Activated CD8-positive, alpha-beta memory T cell treated with anti-CD3 and anti-CD28 coated beads for 4 hours (primary cell): ENCODE measurements around the gene CDH16.
"Not testable (repeated sequence)": the region's sequence is repeated elsewhere in the genome, so short reads cannot be mapped to it uniquely, and the experiment has no call there.

Experiments used
- DNase-seq, 2 donors: peaks; one replicate each; pipeline ENCODE4 v3.0.0-alpha.2; 2020; ENCODE audit warnings: low read depth in 2 of 2

The CDH16 gene

DNA sequence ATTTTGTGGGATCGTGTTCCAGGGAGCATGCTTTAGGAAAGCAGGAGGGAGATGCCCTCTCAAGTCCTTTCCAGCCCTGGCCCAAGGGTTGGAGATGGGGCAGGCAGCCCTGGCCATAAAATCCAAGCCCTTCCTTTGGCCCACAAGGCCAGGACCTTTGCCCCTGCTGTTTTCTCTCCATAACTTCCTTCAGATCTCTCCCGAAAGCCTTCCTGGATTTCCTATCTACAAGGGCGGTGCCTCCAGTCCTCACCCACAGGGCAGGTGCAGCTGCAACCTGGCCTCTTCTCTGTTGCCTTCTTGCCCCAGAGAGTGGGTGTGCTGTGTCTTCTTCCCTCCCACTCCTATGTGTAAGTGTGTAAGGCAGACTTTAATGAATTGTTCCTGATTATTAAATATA lies 46.8 kb downstream of the CDH16 start:
- DNase-seq, result no peak

DNA sequence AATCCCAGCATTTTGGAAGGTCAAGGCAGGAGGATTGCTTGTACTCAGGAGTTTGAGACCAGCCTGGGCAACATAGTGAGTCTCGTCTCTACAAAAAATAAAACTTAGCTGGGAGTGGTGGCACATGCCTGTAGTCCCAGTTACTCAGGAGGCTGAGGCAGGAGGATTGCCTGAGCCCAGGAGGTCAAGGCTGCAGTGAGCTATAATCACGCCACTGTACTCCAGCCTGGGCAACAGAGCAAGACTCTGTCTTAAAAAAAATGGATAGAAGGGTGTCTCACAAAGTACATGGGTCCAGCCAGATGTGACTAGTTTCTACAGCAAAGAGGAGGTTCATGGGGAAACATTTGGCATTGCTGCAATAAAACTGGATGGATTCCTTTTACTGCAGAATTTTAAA lies 47.3 kb downstream of the CDH16 start:
- DNase-seq, result not testable (repeated sequence)

DNA sequence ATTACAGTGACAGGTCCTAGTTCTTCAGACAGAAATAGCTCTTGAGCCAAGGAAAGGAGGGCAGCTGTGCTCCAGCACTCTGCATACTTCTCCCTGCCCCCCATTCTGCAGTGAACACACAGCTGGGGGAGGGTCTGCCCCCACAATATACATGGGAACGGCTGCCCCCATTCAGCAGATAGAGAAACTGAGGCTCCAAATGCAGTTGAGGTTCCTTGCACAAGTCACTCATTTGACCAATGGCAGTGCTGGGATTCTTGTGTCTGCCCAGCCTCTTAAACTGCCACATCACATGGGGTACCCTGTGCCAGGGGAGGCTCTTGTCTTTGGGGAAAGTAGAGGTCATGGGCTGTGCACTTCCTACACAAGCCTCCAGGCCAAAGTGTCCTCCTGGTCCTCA lies 49.3 kb downstream of the CDH16 start:
- DNase-seq, result no peak

DNA sequence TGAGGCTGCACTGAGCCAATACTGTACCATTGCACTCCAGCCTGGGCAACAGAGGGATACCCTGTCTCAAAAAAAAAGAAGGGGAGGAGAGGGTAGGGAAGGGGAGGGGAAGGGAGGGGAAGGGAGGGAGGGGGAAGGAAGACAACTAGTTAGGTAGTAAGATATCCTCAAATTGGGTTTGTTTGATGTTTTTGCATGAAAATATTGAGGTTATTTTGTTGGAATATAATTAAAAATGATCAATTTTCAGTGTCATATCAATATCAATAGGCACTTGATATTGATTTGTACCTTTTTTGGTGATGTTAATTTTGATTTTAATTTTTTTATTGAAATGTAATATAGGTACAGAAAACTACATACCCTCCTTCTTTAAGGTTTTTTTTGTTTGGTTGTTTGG lies 55.0 kb downstream of the CDH16 start:
- no peak for DNase-seq

DNA sequence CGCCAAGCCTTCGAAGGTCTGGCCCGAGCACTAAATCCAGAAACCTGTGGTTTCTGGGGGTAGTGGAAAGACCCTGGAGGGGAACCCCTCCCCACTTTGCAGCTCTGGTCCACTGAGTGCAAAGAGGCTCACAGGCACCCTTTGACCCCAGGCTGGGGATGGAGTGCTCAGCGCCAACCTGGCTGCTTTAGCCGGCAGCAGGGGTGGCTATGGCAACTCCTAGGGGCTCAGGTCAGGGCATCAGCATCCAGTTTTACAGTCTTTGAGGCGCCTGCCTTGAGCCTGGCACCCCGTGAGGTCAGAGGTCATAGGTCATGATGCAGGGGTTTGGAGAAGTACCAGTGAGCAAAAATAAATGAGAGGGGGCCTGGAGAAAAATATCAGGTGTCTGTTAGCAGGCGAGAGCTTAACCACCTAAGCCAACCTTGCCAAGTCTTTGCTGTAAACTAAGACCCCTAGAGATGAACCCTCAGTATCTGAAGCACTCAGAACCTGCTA lies 56.6 kb downstream of the CDH16 start:
- no peak for DNase-seq

DNA sequence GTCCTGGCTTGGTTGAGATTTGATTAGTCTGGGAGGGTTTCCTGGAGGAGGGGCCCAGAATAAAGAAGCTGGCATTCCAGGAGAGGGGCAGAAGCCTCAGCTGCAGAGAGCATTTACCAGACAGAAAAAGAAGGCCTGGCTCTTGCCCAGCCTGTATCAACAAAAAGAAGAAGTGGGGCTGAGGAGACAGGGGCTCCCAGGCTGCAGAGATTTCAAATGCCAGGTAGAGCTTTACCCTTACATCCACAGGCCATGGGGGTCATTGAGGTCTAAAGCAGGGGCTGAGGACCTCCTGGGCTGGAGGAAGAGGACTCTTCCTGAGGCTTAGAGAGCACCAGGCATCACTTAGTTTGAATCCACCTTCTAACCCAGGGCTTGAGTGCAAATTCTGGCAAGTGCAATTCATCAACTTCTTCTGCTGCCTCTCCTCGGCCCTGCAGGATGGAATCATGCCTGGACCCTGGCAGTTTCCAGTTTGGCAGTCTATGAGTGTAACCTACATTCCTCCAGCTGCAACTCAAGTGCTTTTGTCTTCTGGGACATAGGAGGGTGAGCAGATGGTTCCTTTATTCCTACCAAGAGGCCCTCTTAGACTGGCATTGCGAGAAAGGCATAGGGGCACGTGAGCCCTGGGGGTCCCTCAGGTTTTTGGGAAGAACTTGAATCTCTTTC lies 59.2 kb downstream of the CDH16 start:
- no peak for DNase-seq

DNA sequence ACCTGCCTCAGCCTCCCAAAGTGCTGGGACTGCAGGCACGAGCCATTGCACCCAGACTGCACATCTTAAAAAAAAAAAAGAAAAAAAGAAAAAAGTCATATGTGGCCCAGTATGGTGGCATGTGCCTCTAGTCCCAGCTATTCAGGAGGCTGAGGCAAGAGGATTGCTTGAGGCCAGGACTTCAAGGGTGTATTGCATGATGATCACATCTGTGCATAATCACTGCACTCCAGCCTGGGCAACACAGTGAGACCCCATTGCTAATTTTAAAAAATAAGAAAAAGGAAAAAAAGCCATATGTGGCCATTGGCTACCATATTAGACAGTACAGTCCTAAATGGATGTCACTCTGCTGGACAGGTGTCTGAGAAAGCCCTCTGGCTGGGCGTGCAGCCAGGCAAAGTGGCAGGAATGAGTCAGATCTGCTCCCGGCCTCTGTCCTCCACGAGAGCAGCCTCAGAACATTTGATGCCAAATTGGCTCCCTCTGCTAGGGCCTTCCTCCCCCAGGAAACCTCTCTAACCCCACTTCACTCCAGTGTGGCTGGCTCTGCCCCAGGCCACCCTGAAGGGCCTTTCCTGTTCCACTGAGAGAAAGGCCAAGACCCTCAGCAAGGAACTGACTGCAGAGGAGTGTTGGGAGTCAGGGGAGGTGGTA lies 59.8 kb downstream of the CDH16 start:
- no peak for DNase-seq
